GM21381 (cell line): Measurements from ENCODE around the gene TOP1.

Experiments used
- ATAC-seq: cut with Tn5 transposase; IDR thresholded peaks from one replicate; pipeline ENCODE4 v1.9.1; 2021; ENCODE audit warnings: mild to moderate bottlenecking, moderate library complexity; ENCODE audit not compliant: unreplicated experiment

The TOP1 gene

GRCh38 chr20:41054070-41054846 is 25.6 kb downstream of the TOP1 start:
- ATAC-seq: no peak

GRCh38 chr20:41054847-41055230 is 26.2 kb downstream of the TOP1 start:
- ATAC-seq: no peak

DNA sequence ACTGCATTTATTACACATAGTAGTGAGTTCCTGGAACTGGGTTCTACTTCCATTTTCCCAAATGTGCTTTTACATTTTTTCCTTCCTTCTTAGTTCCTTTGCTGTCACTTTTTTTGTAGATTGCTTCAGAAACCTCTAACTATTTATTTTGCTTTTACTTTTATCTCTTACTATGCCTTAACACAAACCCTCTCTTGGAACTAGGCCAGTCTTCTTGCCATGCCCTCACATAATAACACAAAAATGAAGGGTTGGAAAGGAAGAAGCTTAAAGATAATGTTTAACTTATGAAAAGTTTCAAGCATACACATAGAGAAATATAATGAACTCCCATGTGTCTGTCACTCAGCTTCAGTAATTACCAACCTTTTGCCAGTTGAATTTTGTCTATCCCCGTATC is 27.1 kb downstream of the TOP1 start:
- no peak for ATAC-seq

DNA sequence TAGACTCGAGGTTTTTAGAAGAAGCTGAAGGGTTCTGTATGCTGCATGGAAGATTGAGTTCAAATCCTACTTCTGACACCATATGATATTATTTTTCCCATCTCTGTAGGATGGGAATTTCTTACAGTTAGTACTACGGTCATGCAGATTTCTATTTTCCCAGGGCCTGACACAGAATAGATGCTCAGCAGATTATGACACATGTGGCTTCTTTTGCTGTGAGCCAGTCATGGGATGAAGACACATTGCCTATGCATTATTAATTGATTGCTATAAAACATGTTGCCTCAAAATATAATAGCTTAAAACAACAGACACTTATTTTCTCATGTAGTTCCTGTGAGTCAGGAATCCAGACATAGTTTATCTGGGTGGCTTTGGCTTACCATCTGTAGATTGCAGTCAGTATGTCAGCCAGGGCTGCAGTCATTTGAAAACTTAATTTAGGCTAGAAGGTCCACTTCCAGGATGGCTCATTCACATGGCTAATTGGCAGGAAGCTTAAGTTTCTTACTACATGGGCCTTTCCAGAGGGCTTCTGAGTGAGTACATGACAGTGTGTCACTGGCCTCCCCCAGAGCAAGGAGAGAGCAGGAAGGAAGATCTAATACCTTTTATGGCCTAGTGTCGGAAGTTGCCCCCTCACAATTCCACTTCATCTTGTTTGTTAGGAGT is 29.5 kb downstream of the TOP1 start:
- ATAC-seq: no peak

- ATAC-seq: no peak
Observed at GRCh38 chr20:41058674-41059635, 30.3 kb downstream of the TOP1 start.

DNA sequence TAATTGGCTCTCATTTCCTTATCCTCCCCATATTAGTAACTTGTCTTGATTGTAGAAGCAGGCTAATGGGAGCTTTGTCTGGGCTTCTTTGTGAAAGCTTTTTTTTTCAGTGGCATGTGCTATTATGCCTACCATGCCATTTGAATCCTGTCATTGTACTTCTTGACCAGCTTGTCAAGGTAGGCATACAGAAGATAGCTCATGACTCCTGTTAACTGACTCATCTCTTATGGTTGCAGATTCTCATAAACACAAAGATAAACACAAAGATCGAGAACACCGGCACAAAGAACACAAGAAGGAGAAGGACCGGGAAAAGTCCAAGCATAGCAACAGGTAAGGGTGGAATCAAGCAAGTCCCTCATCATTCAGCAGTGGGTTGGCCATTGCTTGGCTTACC is 32.5 kb downstream of the TOP1 start:
- ATAC-seq: no peak

- no peak for ATAC-seq
Observed at GRCh38 chr20:41063442-41063841, 34.8 kb downstream of the TOP1 start.

DNA sequence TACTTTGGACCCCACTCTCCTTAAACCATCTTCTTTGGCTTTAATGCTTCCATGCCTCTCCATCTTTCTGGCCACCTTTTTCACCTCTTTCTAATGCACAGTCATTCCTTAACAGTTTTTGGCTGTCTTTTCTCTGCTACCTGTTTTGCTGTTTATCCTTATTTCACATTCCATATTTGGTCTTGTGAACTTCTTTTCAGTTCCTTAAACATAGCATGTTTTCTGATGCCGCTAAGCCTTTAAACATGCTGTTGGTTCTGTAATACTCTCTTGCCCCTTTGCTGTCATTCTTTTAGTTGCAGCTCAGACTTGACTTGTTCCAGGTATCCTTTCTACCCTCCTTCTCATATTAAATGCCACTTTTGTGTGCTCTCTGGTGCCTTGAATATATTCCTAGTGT is 35.8 kb downstream of the TOP1 start:
- ATAC-seq: peak; percentile 62

GRCh38 chr20:41065716-41066115 is 37.1 kb downstream of the TOP1 start:
- ATAC-seq: no peak

GRCh38 chr20:41068806-41069205 is 40.2 kb downstream of the TOP1 start:
- ATAC-seq: no peak

DNA sequence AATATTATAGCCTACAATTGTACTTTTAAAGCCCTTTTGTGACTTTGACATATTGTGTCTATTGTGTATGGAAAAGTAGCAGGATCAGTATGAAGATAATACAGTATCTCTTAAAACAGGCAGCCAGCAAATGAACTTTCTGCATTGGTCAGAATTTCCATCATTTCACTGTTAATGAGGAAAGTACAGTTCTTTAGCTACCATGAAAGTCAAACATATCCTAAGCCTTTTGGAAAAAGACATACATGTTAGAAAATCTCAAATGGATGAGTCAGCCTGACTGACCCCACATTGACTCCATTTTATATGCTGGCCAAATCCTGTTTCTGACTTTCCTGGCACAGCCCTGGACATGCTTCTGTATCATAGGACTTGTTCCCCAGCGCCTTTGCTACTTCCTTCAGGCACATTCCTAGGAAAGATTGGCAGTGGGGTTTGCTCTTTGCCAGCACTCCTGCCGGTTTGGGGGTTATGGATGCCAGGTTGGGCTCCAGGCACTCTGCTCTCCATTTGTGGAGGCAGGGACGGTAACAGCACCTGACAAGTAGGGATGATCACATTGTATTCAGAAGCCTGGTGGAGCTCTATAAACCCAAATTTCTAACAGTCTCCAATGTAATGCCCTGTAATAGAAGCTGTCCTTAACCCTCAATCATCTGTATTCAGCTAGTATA is 43.7 kb downstream of the TOP1 start:
- no peak for ATAC-seq

GRCh38 chr20:41072915-41073314 is 44.3 kb downstream of the TOP1 start:
- no peak for ATAC-seq

- no peak for ATAC-seq
Observed at GRCh38 chr20:41074441-41074840, 45.8 kb downstream of the TOP1 start.

DNA sequence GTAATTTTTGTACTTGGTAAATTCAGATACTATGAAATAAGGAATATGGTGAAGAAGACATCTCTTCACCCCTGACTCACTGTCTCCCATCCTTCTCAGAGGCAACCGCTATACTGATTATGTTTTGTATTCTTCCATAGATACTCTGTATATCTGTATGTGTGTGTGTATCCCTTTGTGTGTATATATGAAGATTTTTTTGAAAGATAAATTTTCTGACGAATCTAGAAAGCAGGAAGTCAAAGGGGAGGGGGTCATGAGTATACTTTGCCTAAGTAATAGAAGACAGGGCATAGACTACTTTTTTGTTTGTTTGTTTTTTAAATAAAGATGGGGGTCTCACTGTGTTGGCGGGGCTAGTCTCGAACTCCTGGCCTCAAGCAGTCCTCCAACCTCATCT is 48.2 kb downstream of the TOP1 start:
- ATAC-seq: no peak

GRCh38 chr20:41078329-41078728 is 49.7 kb downstream of the TOP1 start:
- no peak for ATAC-seq

- ATAC-seq: no peak
Observed at GRCh38 chr20:41079066-41079465, 50.4 kb downstream of the TOP1 start.

- no peak for ATAC-seq
Observed at GRCh38 chr20:41080866-41081265, 52.2 kb downstream of the TOP1 start.

DNA sequence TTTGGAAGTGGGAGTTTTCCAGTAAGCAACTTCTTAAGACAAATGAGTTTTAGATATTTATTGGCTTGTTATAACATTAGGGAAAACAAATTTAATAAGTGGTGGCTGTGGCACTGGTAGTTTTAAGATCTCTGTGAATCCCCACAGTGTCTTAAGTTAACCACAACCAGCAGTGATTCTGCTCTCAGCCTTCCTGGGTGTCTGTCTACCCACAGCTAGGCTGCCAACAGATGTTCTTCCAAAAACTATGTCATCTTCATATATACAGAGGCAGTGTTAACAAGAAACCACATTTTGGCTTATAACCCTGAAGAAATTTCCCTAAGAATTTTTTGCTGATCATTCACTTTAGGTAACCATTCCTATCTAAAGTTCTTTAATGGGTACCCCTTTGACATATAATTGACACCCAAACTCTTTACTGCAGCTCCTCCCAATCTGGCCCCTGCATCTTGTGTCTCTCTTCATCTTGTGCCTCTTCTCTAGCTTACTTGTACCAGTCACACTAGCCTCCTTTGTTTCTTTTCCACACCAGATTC is 52.7 kb downstream of the TOP1 start:
- ATAC-seq: no peak

DNA sequence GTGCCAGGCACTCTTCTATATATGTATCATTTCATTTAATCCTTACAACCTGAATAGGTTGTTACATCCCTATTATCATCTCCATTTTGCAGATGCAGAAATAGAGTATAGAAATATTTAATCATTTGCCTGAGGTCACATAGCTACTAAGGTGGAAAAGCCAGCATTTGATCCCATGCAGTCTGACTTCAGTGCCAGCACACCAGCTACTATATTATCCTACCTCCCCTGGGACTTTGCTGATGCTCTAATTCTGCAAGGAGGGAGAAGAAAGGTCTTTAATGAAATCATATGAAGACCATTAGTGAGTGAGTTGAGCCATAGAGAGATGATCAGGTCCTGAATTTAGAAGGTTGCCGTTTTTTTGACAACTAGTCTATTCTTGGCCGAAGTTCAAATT is 53.7 kb downstream of the TOP1 start:
- no peak for ATAC-seq

GRCh38 chr20:41085606-41086005 is 57.0 kb downstream of the TOP1 start:
- no peak for ATAC-seq
